ENCODE data around the gene CCDC138.

Gene CCDC138

DNA sequence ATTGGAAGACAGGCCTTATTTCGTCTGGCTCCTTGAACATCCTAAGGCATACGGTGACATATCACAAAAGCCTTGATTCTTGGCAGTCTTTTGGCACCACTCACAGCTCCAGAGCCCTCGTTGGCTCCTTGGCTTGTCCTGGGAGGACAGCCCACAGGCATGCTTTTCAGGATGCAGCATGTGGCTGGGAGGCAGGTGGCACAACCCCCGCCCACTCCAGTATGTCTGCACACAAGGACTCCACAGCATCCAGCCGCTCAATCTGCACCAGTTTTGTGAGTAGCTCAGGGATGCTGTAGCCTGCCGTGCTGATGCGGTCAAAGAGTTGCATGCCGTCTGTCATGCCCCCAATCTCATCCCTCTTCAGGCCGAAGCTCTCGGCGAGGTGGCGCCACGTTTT lies 110.2 kb downstream of the CCDC138 start:
- no peak for DNase-seq

GRCh38 chr2:108898315-108899082 lies 111.9 kb downstream of the CCDC138 start:
- no peak for DNase-seq

- no peak for DNase-seq
Measured at GRCh38 chr2:108904680-108905079, 118.1 kb downstream of the CCDC138 start.

- DNase-seq: no peak
Measured at GRCh38 chr2:108905176-108905575, 118.6 kb downstream of the CCDC138 start.

DNA sequence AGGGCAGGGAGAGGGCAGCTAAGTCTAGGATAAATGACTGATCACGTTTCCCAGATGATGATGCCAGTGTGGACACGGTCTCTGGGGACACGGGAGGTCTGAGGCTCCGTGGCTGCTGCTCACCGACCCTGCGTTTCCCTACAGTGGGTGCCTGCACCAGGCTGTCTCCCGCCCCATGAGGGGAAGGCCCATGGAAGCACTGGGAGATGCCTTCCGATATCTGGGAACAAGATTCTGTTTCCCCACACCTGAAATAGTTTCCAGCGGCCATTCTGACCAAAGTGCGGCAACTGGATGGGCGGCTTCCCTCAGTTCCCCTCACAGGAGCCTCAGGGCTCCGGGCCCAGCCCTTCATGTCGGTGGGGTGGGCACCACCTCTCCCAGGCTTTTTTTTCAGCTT lies 119.3 kb downstream of the CCDC138 start:
- no peak for DNase-seq

GRCh38 chr2:108906403-108907077 lies 120.0 kb downstream of the CCDC138 start:
- DNase-seq: no peak

- no peak for DNase-seq
Measured at GRCh38 chr2:108907822-108908712, 121.5 kb downstream of the CCDC138 start.

- DNase-seq: no peak
Measured at GRCh38 chr2:108908713-108909070, 122.1 kb downstream of the CCDC138 start.

DNA sequence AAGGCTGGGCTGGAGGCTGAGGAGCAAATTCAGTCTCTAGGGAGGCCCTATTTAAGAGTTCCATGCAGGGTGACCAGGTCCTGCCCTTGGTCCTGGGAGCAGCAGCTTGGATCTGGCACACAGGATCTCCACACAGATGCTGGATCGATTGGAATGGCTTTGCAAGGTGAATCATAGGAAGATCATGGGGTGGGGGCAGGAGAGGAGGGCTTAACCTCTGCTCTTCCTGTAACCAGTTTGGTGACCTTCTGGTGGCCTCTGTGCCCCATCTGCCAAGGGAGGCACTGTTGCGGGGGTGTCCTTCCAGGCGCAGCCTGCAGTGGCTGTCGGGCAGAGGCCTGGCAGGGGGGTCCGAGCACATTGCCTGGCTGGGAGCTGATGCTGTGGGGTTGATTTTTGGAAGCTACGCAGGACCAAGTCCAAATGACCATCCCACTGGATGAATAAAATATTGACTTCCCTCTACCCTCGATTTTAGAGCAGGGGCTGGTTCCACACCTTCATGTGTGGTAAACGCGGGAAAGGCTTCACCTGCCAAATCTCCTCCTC lies 122.8 kb downstream of the CCDC138 start:
- DNase-seq: no peak

GRCh38 chr2:108910011-108910431 lies 123.5 kb downstream of the CCDC138 start:
- no peak for DNase-seq

GRCh38 chr2:108910541-108911396 lies 124.2 kb downstream of the CCDC138 start:
- DNase-seq: no peak

- no peak for DNase-seq
Measured at GRCh38 chr2:108911401-108911800, 124.8 kb downstream of the CCDC138 start.

DNA sequence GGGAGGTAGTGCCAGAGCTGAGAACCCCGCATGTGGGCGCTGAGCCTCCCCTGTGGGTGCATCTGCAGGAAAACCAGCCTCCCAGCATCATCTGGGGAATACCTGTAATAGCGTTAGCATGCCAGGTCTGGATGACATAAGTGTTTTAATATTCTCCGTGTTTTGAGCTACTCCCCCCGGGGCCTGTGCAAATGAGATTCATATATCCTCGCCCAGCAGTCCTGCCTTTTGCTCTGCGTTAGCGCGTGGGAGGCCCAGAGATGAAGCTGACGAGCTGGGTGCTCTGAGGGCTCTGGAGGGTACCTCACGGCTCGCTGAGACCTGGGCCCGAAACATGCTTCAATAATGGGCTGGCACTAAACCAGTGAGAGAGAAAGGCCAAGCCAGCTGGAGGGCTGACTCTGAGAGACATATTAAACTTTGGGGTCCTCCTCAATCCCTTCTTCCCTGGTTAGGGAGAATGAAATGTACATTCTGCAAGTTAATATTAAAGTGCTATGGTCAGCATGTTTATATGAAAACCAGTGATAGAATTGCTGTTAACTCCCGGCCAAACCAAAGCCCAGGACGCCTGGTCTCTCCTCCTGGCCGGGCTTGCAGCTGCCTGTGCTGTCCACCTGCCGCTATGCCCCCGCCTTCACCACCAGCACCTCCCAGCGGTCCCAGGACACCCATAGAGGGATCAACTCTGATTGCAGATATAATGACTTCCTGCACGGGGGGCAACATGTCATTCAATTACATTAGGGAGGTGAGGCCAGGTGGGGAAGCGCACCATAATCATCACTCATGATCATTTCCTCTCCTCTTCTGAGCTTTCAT lies 125.4 kb downstream of the CCDC138 start:
- DNase-seq: no peak

DNA sequence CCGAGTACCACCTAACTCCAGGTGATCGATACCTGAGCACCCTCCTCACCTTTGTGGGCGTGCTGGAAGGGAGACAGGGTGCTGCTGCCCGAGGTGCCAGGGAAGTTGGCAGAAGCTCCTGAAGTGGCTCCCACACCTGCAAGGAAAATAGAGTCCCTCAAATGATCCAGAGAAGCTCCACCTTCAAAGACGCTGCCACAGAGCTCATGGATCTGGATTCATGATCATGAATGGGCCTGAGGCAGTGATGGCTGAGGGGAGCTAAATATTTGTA lies 126.0 kb downstream of the CCDC138 start:
- DNase-seq: no peak

DNA sequence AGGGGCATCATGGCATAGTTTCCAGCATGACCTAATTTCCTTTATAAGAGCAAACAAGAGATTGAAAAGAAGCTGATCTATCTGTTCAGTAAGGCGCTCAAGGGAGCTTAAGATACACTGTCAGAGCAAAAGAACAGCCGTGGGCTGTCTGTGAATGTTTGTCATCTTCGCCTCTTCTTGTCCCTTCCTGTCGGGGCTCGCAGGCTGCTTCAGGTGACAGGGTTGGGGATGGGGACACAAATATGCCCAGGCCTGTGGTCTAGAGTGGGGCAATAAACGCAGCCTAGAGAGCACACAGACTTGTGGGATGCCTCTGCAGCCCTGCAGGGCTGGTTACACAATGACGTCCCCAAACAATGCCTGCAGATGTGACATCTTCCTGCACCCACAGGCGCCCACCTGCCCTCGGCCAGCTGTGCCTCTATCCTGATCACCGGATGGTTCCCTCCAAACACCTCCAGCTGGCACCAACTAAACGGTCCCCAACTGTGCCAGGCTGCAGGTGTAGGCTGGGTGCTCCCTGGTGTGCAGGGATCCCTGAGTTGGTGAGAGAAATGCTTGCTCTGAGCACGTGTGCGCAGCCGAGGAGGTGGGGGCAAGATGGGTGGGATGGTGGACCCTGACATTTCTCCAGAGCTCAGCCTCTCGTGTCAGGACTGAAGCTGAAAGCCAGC lies 129.7 kb downstream of the CCDC138 start:
- DNase-seq: no peak

GRCh38 chr2:108916796-108917421 lies 130.3 kb downstream of the CCDC138 start:
- DNase-seq: no peak

DNA sequence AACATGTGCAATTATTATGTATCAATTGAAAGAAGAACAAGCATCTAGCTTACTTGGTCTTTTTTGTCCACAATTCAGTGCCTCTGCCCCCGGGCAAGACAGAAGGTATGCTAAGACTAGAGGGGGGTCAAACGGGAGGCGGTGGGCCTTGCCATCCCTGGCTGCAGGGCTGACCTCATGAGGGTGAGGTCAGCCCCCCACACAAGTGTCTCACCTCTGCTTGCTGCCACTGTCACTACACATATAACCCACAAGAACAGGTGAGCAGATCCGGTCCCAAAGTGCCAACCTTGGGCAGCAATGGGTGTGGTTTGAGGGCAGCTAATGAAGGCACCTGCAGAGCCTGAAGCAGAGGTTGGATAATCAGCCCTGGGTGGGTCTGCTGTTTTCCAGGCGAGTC lies 131.0 kb downstream of the CCDC138 start:
- DNase-seq: no peak

- no peak for DNase-seq
Measured at GRCh38 chr2:108918156-108918874, 131.7 kb downstream of the CCDC138 start.

- DNase-seq: no peak
Measured at GRCh38 chr2:108918941-108919341, 132.4 kb downstream of the CCDC138 start.

All from NCI-H1694 treated with DMSO at 0.1 percent for 48 hours (cell line).